ENCODE results near the gene GAS7.
A peak's percentile ranks its signal among the peaks of the same experiment; 100 is the strongest.

GAS7 gene

GRCh38 chr17:10109146-10109545 is 89.3 kb downstream of the GAS7 start:
- no peak for DNase-seq (ENCODE audit: low read depth)

- DNase-seq (ENCODE audit: low read depth), result no peak
These were observed 90.9 kb downstream of the GAS7 start for GRCh38 chr17:10107316-10108165.

GRCh38 chr17:10106067-10106466 is 92.3 kb downstream of the GAS7 start:
- DNase-seq (ENCODE audit: low read depth), result no peak

- DNase-seq (ENCODE audit: low read depth), result no peak
These were observed 92.8 kb downstream of the GAS7 start for GRCh38 chr17:10105513-10106001.

GRCh38 chr17:10103712-10104111 is 94.7 kb downstream of the GAS7 start:
- no peak for DNase-seq (ENCODE audit: low read depth)

- no peak for DNase-seq (ENCODE audit: low read depth)
These were observed 95.6 kb downstream of the GAS7 start for GRCh38 chr17:10102817-10103216.

GRCh38 chr17:10099051-10099571 is 99.3 kb downstream of the GAS7 start:
- no peak for DNase-seq (ENCODE audit: low read depth)

GRCh38 chr17:10096596-10096995 is 101.8 kb downstream of the GAS7 start:
- DNase-seq (ENCODE audit: low read depth), result no peak

GRCh38 chr17:10095295-10095694 is 103.1 kb downstream of the GAS7 start:
- peak; percentile 10 for DNase-seq (ENCODE audit: low read depth)

- DNase-seq (ENCODE audit: low read depth), result no peak
These were observed 103.6 kb downstream of the GAS7 start for GRCh38 chr17:10094797-10095196.

- no peak for DNase-seq (ENCODE audit: low read depth)
These were observed 105.8 kb downstream of the GAS7 start for GRCh38 chr17:10092595-10092994.

GRCh38 chr17:10091046-10091445 is 107.4 kb downstream of the GAS7 start:
- no peak for DNase-seq (ENCODE audit: low read depth)

- DNase-seq (ENCODE audit: low read depth), result no peak
These were observed 109.1 kb downstream of the GAS7 start for GRCh38 chr17:10089196-10089804.

GRCh38 chr17:10088444-10088843 is 110.0 kb downstream of the GAS7 start:
- DNase-seq (ENCODE audit: low read depth), result no peak

GRCh38 chr17:10087355-10087754 is 111.1 kb downstream of the GAS7 start:
- no peak for DNase-seq (ENCODE audit: low read depth)

- DNase-seq (ENCODE audit: low read depth), result no peak
These were observed 114.5 kb downstream of the GAS7 start for GRCh38 chr17:10083864-10084263.

GRCh38 chr17:10082795-10083194 is 115.6 kb downstream of the GAS7 start:
- no peak for DNase-seq (ENCODE audit: low read depth)

- no peak for DNase-seq (ENCODE audit: low read depth)
These were observed 116.7 kb downstream of the GAS7 start for GRCh38 chr17:10081571-10082169.

- no peak for DNase-seq (ENCODE audit: low read depth)
These were observed 120.7 kb downstream of the GAS7 start for GRCh38 chr17:10077561-10078299.

- no peak for DNase-seq (ENCODE audit: low read depth)
These were observed 122.5 kb downstream of the GAS7 start for GRCh38 chr17:10075919-10076318.

GRCh38 chr17:10073941-10074340 is 124.5 kb downstream of the GAS7 start:
- no peak for DNase-seq (ENCODE audit: low read depth)
